ENCODE data around the gene TAGLN.

DNA sequence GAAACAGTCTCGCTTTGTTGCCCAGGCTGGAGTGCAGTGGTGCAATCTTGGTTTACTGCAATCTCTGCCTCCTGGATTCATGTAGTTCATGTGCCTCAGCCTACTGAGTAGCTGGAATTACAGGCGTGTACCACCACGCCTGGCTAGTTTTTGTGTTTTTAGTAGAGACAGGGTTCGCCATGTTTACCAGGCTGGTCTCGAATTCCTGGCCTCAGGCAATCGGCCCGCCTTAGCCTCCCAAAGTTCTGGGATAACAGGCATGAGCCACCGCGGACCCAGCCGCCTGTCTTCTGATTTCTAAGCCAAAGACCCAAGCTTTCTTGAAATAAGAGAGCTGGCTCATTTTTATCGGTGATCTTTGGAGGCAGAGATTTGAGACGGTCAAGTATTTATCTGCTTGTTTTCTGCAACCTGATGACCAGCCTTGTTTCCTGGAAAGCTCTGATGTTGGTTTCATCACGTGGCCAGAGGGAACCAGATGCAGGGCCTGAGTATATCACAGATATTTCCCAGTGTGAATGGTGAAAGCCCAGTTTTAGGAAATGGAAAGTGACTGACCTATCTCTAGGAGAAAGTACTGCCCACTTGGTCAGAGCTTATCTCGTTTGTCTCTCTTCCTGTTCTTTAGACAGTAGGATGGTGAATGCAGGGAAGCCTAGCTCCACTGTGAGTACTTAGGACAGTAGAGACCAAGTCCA is 26.3 kb upstream of the TAGLN start:
- TF ChIP-seq POLR2AphosphoS5 (IDR thresholded peaks at IDR 0.05; ENCODE audit: low read depth, low read length) (no peak), POLR2A (IDR thresholded peaks at IDR 0.05; ENCODE audit: low read depth, low read length) (no peak; the same call in 1 of the 2 replicates), POU2F2 (IDR thresholded peaks at IDR 0.05; ENCODE audit: low read depth, low read length) (no peak), TAF1 (IDR thresholded peaks at IDR 0.05; ENCODE audit: low read depth, low read length) (no peak), SPI1 (IDR thresholded peaks at IDR 0.05; ENCODE audit: low read depth, low read length) (no peak), PAX5 (IDR thresholded peaks at IDR 0.05; ENCODE audit: insufficient read depth, low read length, severe bottlenecking) (no peak)
